Dermis microvascular lymphatic vessel endothelial cell (primary cell): ENCODE results near the gene PFDN1. TPM values are rescaled to one million over a fixed set of nuclear protein-coding genes. Genes with fewer than 3 reads are reported as not detected.
A peak's percentile ranks its signal among the peaks of the same experiment; 100 is the strongest.

Experiments used
- DNase-seq, 2 donors: peaks; one replicate each; pipeline versions ENCODE4 v3.0.0 to v3.0.0-alpha.2; 2010; ENCODE audit warnings: low read depth in 2 of 2
- total RNA-seq: library from RNA; depleted of rRNA; stranded (reverse); fragments of >200 nt; gene quantifications from 2 replicates; pipeline ENCODE4 v1.2.1, GENCODE V29; 2014

The PFDN1 gene
- total RNA-seq, 1 donor from 2014 or later: 63.2 TPM

DNA sequence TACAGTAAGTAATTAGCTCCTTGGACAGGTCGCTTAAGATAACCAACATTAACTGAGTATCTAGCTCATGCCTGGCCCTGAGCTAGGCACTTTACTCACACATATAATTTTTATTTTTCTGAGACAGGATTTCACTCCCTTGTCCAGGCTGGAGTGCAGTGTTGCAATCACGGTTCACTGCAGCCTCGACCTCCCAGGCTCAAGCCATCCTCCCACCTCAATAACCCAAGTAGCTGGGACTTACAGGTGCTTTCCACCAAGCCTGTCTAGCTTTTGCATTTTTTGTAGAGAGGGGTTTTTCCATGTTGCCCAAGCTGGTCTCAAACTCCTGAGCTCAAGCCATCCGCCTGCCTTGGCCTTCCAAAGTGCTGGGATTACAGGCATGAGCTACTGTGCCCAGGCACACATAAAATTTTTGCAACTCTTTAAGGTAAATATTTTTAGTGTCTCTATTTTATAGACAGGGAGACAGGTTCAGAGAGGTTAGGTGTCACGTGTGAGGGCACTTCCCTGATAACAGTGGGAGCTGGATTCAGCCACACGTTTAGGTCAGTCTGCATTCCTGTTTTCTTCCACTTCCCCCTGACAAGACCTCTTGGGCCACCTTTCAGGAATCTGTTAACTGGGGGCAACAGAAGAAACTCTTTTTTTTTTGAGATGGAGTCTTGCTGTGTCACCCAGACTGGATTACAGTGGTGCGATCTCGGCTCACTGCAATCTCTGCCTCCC lies 25.3 kb upstream of the PFDN1 start:
- peak; percentile 54 to 90 for DNase-seq

DNA sequence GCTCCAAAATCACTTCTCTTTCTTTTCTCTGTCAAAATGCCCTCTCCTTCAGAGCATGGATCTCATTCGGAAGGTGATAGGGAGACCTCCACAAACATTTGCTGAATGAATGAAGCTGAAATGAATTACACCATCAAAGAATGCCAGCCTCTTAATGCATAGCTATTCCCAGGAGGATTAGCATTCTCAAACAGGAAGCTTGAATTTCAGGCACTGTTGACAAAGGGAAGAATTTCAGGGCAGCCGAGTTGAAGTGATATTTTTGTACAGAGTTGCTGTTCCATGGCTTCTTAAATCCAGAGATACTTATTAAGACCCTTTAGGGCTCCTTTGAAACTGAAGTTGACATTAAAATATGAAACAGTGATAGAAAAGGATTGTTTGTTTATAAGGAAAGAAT lies 24.7 kb upstream of the PFDN1 start:
- DNase-seq: peak in 1 of 2 donors; percentile 83

DNA sequence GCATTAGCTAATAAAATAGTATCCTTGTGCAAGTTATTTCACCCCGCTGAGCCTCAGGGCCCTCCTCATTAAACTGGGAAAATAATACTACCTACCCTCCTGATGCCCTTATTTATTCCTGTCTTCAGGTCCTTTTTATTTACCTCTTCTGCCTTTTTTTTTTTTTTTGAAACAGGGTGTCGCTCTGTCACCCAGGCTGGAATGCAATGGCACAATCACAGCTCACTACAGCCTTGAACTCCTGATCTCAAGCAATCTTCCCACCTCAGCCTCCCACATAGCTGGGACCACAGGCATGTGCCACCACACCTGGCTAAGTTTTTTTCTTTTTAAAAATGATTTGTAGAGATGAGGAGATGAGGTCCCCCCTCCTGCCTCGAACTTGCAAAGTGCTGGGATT lies 22.6 kb upstream of the PFDN1 start:
- DNase-seq: no peak

DNA sequence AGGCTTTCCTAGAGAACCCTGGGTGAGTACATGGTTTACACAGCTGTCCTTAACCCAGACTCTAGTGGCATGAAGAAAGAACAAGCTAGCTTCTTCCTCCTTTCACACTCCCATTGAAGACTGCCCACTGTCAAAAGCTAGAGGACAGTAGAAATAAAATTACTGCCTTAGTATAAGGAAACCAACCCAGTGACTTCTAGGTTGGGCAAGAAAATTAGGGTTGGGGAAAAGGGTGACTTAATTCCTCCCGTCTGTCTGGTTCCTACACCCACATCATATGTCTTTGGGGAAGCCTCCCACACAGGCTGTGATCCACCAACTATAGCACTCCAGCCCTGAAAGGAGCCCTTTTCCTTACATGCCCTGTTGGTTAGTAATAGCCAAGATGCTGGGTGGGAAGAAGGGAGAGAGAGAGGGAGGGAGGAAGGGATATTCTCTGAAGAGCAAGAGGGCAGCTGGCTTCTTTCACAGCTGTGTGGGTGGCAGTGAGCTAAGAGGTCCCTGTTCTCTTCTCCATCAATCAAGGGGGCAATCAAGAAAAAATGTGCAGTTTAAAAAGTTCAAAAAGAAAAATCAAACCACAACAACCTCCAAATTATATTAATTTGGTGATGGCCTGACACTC lies 21.8 kb upstream of the PFDN1 start:
- DNase-seq: no peak

DNA sequence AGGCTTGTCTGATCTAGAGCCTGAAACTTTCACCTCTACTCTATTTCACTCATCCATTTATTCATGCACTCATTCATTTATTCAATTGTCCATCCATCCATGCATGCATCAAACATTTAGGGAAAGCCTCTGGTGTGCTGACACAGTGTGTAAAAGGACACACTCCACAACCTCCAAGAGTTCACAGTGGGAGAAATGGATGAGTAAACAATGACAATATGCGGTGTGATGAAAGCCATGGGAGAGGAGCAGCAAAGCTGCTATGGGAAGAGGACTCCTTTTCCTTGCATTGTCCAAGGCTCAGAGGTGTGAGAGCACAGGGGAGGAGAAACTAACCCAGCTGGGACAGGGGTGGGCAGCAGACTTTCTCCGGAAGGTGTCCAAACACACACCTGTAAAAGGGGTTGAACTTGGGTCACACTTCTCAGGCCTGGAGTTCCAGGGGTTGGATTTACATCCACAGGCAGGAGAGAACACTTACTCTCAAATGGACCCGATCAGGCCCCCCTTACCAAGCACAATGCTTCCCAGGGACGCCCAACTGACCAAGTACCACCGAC lies 21.2 kb upstream of the PFDN1 start:
- DNase-seq: peak in 1 of 2 donors; percentile 56

DNA sequence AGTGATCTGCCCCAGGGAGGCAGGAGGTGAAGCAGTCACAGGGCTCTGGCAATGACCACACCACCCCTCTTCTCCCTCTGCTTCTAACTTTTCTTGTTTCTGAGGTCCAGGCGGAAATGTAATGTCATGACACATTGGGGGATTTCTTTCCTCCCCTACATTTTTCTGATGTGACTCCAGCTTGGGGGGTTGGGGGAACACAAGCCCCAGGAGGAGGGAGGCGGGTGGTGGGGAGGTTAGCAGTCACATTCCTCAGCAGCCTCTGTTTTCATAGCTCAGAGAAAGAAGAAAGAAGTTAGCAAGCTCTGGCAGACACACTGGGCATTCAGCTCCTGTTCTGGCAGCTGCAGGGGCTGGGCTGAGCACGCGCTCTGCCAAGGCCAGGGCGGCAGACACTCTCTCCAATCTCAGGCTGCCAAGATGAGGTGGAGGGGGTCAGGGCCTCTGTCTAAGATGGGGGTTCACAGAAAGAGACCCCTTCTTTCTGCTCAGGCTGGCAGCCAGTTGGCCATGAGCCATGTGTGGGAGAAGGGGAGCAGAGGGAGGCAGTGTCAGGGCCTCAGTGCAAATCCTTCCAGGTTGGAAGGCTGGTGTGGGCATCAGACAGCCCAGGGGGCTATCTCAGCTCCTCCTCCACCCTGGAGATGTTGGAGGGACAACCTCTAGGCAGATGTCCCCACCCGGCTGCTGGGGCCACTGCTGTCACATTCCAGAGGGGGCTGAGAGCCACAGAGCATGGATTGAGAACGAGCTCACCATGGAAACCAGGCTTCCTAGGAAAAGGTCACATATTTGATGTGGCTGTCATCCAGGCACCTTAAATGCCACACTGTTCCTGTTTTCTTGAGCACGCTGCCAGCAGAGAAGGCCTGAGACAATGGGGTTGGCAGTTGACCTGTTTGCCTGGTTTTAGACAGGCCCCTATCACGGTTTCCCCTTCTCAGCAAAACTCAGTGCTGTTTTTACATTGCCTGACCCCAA lies 20.1 kb upstream of the PFDN1 start:
- DNase-seq: peak; percentile 74 to 90

DNA sequence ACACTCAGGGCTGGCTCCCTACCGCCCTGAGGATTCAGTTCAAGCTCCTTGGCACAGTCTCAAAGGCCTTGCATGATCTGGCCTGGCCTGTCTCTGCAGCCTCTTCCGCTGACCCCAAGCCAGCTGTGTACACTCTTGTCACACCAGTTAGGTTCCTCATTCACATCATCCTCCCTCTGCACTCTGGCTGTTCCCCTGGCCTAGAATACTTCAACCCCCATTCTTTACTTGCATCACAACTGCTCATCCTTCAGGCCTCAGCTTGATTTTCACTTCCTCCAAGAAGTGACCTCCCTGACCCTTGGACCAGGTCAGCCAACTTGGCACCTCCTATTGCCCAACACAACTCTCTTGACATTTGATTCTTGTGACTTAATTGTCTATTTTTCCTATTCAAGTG lies 18.9 kb upstream of the PFDN1 start:
- no peak for DNase-seq

DNA sequence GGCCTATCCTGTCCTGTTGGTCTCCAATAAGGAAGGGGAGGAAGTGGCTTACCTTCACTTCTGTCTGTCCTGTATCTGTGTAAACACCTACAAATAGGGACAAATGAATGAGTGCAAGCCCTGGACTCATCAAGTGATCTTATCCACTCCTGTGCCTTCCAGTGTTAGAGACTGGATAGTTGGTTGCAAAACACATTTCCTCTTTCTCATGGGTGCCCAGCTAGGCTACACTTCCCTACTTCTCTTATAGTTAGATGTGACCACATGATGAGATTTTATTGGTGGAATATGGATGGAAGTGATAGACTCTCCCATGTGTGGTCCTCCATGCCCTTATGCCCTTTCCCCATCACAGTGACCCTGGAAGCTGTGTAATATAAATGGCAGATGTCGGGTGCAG lies 16.9 kb upstream of the PFDN1 start:
- DNase-seq: no peak

DNA sequence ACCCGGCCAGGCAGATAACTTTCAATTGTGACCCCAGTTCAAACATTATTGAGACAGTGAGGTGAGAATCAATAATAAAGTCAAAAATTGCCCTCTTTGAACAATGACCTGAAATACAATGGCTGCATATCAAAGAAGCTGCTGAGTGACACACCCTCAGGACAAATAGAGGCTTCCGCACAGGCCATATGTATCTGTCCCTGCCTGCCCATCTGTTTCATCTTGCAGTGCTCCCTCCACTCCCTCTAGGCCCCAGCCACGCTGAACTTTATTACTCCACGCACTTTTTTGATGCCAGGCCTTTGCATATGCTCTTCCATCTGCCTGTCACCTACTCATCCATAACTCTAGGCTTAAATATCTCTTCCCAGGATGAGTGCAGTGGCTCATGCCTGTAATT lies 15.9 kb upstream of the PFDN1 start:
- no peak for DNase-seq

DNA sequence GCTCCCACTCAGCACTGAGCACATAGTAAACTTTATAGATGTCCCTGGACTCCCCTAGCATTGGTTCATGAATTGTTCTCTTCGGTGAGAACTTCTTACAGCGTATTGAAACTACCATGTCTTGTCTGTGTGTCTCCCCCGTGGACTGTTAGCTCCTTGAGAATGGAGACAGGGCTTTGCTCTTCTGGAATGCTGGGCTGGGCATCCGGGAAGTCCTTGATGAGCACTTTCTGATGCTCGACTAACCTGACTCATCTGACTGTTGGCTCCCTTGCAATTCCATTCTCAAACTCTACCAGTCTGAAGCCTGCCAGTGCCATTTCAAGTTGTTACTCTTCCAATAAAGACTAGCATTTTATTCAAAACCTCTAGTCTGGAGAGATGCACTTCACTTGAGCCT lies 15.0 kb upstream of the PFDN1 start:
- peak in 1 of 2 donors; percentile 41 for DNase-seq

DNA sequence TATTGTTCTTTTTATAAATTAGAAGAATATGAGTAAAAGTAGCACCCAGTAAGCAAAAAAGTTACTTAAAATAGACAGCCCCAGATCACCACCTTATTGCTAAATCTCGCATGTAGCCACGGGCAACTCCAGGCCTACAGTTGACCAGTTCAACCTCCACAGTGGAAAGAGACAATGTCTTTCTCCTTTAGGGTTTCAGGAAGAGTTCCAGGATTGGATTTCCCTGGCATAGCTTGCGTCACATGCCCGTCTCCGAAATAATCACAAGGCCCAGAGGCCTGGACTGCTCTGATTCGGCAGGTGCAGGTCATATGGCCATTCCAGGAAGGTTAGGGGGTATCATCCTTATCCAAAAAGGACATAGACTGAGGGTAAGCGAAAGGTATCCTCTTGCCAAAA lies 9.9 kb upstream of the PFDN1 start:
- peak in 1 of 2 donors; percentile 38 for DNase-seq

DNA sequence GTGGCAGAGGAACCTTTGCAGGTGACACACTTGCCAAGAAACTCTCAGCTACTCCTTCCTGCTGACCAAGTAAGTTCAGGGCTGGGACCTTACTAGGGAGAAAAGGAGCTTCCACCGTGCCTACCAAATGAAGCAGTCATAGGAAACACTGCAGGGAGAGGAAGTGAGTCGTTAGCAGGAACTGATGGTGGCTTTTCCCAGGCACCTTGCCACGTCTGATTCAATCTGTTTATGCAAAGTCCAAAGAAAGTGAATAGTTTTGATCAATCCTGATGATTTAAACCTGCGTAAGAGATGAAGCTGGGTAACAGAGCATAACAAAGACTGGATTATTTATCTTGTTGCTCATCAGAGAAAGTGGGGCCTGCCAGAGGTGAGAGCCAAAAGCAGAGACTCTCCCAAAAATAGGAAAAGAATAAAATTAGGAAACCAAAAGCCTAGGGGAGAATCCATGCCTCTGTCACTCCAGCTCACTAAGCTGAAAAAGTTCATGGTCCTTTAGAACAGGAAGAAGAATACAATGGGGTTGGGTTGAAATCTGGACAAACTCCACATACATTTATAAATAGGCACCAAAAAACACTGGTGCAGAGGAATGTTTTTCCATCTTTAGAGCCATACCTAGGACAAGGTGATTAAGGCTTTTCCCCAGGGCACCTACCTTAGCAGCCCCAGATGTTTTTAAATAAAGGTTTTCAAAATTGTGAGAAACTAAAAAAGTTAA lies 9.3 kb upstream of the PFDN1 start:
- DNase-seq: peak; percentile 92 to 99

DNA sequence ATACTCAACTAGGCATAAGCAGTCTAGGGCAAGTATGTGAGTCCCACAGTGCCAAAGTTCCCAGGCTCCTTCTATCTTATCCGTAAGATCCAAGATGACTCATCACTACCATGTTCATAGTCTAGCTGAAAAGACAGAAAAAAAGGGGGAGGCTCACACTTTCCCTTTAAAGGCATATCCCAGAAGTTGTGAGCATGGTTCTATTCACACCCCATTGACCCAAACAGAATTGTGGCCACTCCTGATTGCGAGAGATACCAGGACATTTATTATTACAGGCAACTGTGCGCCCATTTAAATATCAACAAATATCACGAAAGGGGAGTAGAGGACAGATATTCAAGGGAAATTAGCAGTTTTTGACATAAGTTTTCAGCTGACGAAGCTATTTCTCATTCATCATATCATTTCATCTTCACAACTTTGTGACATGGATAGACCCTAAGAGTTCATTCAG lies 8.1 kb upstream of the PFDN1 start:
- peak in 1 of 2 donors; percentile 95 for DNase-seq

DNA sequence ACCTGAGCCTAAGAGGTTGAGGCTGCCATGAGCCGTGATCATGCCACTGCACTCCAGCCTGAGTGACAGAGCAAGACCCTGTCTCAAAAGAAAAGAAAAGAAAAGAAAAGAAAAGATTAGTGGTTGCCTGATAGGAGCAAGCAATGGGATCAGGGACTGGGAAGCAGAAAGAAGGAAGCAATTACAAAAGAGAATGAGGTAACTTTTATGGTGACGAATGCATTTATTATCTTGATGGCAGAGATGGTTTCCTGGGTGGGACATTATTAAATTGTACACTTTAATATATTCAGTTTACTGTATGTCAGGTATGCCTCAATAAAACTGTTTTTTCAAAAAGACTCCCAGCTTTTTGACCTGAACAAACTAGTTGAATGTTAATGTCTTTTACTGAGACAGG lies 7.5 kb upstream of the PFDN1 start:
- DNase-seq: no peak

DNA sequence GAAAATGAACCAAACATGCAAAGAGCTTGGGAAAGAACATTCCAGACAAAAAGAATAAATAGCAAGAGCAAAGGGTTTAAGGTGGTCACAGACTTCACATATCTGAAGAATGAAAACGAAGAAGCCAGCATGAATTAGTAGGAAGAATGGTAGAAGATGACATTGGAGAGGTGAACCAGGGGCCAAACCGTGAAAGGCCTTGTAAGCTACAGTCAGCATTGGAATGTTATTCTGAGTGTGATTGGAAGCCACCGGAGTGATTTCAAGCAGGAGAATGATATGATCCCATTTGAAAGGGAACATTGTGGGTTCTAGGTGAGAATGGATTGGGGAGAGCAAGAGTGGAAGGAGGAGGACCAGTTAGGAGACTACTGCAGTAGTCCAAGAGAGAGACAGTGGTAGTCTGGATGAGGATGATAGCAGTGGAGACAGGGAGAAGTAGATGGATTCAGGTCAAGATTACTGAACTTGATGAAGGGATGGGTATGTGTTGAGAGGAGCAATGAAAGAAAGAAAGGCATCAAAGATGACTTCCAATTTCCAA lies 6.9 kb upstream of the PFDN1 start:
- no peak for DNase-seq

DNA sequence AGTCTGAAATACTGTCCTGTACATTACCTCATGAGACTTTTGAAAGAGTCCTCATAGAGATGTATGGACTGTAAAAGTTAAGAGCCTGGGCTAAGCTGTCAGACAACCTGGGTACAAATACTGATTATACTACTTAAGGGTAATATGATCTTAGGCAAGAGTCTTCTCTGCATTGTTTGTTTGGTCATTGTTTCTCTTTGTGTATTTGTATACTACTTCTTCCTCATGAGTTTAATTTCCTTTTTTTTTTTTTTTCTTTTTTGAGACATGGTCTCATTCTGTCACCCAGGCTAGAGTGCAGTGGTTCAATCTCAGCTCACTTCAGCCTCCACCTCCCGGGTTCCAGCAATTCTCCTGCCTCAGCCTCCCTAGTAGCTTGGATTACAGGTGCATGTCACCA lies 2.6 kb upstream of the PFDN1 start:
- DNase-seq: no peak

DNA sequence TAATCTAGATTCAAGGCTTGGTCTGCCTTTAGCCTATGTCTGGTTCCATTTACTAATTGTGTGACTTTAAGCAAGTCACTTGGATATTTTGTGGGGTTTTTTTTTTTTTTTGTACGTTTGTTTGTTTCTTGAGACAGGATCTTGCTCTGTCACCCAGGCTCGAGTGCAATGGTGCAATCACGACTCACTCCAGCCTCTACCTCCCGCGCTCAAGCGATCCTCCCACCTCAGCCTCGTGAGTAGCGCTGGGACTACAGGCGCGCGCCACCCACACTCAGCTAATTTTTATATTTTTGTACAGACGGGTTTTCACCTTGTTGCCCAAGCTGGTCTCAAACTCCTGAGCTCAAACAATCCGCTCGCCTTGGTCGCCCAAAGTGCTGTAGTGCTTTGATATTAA lies 1.1 kb upstream of the PFDN1 start:
- DNase-seq: no peak

DNA sequence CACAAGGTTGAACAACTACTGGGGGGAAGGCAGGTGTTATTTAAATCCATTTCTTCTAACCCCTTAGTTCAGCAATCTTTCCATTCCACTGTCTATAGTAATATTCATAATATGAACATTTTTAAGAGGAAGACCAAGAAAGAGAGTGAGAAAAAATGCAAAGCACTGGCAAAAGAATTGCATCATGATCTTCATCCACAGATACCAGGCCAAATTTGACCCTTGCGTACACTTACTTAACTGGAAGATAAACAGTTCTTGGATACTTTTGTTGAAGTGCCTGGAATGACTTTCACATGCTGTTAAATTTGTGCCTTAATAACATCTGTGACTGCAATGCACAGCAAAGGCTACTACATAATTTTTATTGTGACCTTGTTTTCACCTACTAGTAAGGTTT lies 1.8 kb downstream of the PFDN1 start:
- no peak for DNase-seq

DNA sequence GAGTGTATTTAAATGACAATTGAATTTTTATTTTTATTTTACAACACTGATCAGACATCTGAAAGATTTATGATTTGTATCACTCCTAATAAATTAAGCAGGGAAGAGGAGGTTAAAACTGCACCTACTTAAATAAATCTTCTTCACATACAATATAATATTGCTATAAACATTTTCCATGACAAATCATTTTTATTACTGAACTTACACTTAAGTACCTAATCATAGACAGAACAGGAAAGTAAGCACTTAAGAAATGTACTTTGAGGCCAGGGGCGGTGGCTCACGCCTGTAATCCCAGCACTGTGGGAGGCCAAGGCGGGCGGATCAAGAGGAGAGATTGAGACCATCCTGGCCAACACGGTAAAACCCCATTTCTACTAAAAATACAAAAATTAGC lies 3.8 kb downstream of the PFDN1 start:
- DNase-seq: no peak

DNA sequence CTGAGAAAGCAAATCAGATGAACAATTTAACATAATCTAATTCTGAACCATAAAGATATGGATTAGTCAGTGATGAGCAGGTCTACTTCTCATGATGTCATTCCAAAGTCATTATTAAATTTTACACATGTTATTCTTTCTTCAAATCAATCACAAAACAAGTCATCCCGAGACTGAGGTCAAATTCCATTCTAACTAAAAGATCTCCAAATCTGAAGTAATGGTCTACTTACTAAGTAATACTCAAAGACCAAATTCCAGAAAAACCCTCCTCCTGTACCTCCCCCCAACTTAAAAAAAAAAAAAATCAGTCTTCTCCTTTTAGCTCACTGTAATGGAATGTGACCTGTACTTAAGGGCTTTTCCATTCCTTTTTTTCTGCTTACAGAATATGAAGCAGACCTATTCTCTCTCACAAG lies 4.7 kb downstream of the PFDN1 start:
- DNase-seq: peak in 1 of 2 donors; percentile 46

DNA sequence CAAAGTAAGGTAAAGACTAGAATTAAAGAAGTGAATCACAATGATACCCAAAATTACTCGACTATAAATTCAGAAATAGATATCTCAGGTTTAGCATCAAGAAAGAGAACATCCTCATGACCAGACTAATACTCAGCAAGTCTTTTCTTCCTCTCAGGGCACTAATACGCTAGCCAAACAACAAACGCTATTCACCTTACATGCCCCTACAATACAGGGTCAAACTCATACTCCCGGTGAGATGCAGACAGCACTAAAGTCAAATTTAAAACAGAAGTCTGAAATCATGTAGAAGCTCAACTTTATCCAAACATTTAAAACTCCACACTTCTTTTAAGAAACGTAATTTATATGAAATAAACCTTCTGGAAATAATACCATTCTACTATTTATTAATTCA lies 5.6 kb downstream of the PFDN1 start:
- no peak for DNase-seq
